ENCODE data around the gene UBR2. TPM values are rescaled to one million over a fixed set of nuclear protein-coding genes. Genes with fewer than 3 reads are reported as not detected.
"Not testable (repeated sequence)": the region's sequence is repeated elsewhere in the genome, so short reads cannot be mapped to it uniquely, and the experiment has no call there.

UBR2 gene
- total RNA-seq, 1 experiment from 2014 or later: 21.1 TPM

DNA sequence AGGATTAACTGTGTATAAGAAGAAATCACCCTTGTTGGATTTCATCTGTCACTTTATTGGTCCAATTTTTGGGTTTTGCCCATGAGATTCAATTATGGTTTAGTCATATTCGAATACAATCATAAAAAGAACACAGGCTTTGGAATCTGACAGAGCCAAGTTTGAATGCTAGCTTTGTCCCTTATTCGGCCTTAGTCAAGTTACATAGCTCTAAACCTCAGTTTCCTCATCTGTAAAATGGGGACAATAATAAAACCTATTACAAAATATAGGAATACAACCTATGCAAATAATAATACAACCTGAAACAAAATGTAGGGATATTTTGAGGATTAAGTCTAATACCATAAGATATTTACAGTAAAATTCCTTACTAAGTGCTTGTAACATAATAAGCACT is 100.9 kb downstream of the UBR2 start:
- Histone ChIP-seq H3K27me3 (ENCODE audit: insufficient read depth, low read depth) (no peaks in the 10 kb centered on the region), H3F3A (ENCODE audit: insufficient read depth, low read depth) (peaks cover 16% of the 10 kb centered on the region), H3K9me3 (ENCODE audit: insufficient read depth, low read depth) (no peaks in the 10 kb centered on the region), H3K4me1 (replicated peaks; ENCODE audit: insufficient read depth) (no peaks in the 10 kb centered on the region), H3K27ac (no peak overlapping the region), H2AFZ (no peak overlapping the region), H3K36me3 (ENCODE audit: low read depth) (peaks cover 22% of the 10 kb centered on the region), H3K79me2 (ENCODE audit: low read depth) (no peaks in the 10 kb centered on the region), H3K4me2 (no peak overlapping the region), H4K20me1 (ENCODE audit: insufficient read depth) (no peaks in the 10 kb centered on the region), H3K4me3 (no peak overlapping the region), H3K9me2 (ENCODE audit: insufficient read depth) (no peaks in the 10 kb centered on the region)
- intact Hi-C loops (cut with micrococcal nuclease; ENCODE audit: unreplicated experiment): no loop called here
- CTCF ChIA-PET: no interaction called here
- TF ChIP-seq EZH2 (IDR thresholded peaks at IDR 0.05; ENCODE audit: low read depth): no peak
- no peak for TF ChIP-seq CTCF (conservative IDR thresholded peaks at IDR 0.05)
- DNase-seq: no peak
- POLR2A ChIA-PET (ENCODE audit: unreplicated experiment): no interaction called here
- BruUV-seq (replicated peaks): no TSS peak

DNA sequence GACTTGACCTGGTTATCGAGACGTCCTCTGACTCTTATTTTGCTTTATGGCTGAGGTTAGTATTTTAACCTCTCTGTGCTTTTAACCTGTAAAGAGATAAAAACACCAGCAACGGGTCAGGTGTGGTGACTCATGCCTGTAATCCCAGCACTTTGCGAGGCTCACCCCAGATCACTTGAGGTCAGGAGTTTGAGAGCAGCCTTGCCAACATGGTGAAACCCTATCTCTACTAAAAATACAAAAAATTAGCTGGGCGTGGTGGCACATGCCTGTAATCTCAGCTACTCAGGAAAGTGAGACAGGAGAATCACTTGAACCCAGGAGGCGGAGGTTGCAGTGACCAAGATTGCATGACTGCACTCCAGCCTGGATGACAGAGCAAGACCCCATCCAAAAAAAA is 110.5 kb downstream of the UBR2 start:
- H3K9me3 ChIP-seq (ENCODE audit: insufficient read depth, low read depth); CTCF ChIA-PET; H3K4me2 ChIP-seq; H3K79me2 ChIP-seq (ENCODE audit: low read depth); H3K4me3 ChIP-seq; H3F3A ChIP-seq (ENCODE audit: insufficient read depth, low read depth); intact Hi-C loops (cut with micrococcal nuclease; ENCODE audit: unreplicated experiment); BruUV-seq (replicated peaks); H4K20me1 ChIP-seq (ENCODE audit: insufficient read depth); H3K9me2 ChIP-seq (ENCODE audit: insufficient read depth); H2AFZ ChIP-seq; H3K4me1 ChIP-seq (replicated peaks; ENCODE audit: insufficient read depth); H3K27ac ChIP-seq; H3K27me3 ChIP-seq (ENCODE audit: insufficient read depth, low read depth): not testable (repeated sequence)
- peak in 1 of 2 experiments; percentile 17 for DNase-seq
- H3K36me3 ChIP-seq (ENCODE audit: low read depth): peaks cover 27% of the 10 kb centered on the region
- POLR2A ChIA-PET (ENCODE audit: unreplicated experiment): interaction anchor here (0.6 kb wide), 1 partner anchor 218 kb away, joined by 11 read pairs; no protein-coding TSS in a partner anchor

GRCh38 chr6:42674780-42675179 is 111.0 kb downstream of the UBR2 start:
- Histone ChIP-seq H3K36me3 (ENCODE audit: low read depth) (peaks cover 27% of the 10 kb centered on the region), H3K27me3 (ENCODE audit: insufficient read depth, low read depth) (no peaks in the 10 kb centered on the region), H3K4me1 (replicated peaks; ENCODE audit: insufficient read depth) (no peaks in the 10 kb centered on the region), H2AFZ (no peak overlapping the region), H4K20me1 (ENCODE audit: insufficient read depth) (no peaks in the 10 kb centered on the region), H3K79me2 (ENCODE audit: low read depth) (no peaks in the 10 kb centered on the region), H3K9me3 (ENCODE audit: insufficient read depth, low read depth) (no peaks in the 10 kb centered on the region), H3K27ac (no peak overlapping the region), H3K9me2 (ENCODE audit: insufficient read depth) (no peaks in the 10 kb centered on the region), H3F3A (ENCODE audit: insufficient read depth, low read depth) (no peaks in the 10 kb centered on the region), H3K4me2 (no peak overlapping the region), H3K4me3 (no peak overlapping the region)
- intact Hi-C loops (cut with micrococcal nuclease; ENCODE audit: unreplicated experiment): loop anchor here (5.0 kb wide), 2 partner anchors 53 to 203 kb away; partner anchors contain the start of gene RPL7L1
- no peak for DNase-seq
- no TSS peak for BruUV-seq (replicated peaks)
- TF ChIP-seq CTCF (conservative IDR thresholded peaks at IDR 0.05): no peak
- TF ChIP-seq EZH2 (IDR thresholded peaks at IDR 0.05; ENCODE audit: low read depth): no peak
- POLR2A ChIA-PET (ENCODE audit: unreplicated experiment): no interaction called here
- CTCF ChIA-PET: no interaction called here

- DNase-seq: no peak
- H3K36me3 ChIP-seq (ENCODE audit: low read depth): peaks cover 38% of the 10 kb centered on the region
- no peak for TF ChIP-seq EZH2 (IDR thresholded peaks at IDR 0.05; ENCODE audit: low read depth)
- no peak for TF ChIP-seq CTCF (conservative IDR thresholded peaks at IDR 0.05)
- no TSS peak for BruUV-seq (replicated peaks)
- H3K27me3 ChIP-seq (ENCODE audit: insufficient read depth, low read depth): no peaks in the 10 kb centered on the region
- ChIA-PET CTCF (no interaction called here), POLR2A (ENCODE audit: unreplicated experiment) (no interaction called here)
- intact Hi-C loops (cut with micrococcal nuclease; ENCODE audit: unreplicated experiment): loop anchor here (5.0 kb wide), 2 partner anchors 48 to 198 kb away; partner anchors contain the start of gene RPL7L1
- H4K20me1 ChIP-seq (ENCODE audit: insufficient read depth): no peaks in the 10 kb centered on the region
- no peaks in the 10 kb centered on the region for H3K79me2 ChIP-seq (ENCODE audit: low read depth)
- H3K9me3 ChIP-seq (ENCODE audit: insufficient read depth, low read depth): no peaks in the 10 kb centered on the region
- no peaks in the 10 kb centered on the region for H3F3A ChIP-seq (ENCODE audit: insufficient read depth, low read depth)
- no peaks in the 10 kb centered on the region for H3K9me2 ChIP-seq (ENCODE audit: insufficient read depth)
- H3K27ac ChIP-seq: no peak overlapping the region
- H3K4me2 ChIP-seq: no peak overlapping the region
- H2AFZ ChIP-seq: no peak overlapping the region
- H3K4me1 ChIP-seq (replicated peaks; ENCODE audit: insufficient read depth): no peaks in the 10 kb centered on the region
- H3K4me3 ChIP-seq: no peak overlapping the region
Observed at GRCh38 chr6:42679358-42679757, 115.5 kb downstream of the UBR2 start.

Measured in PC-9 (cell line).